HepG2 (cell line): ENCODE measurements around the gene STKLD1. TPM values are rescaled to one million over a fixed set of nuclear protein-coding genes. Genes with fewer than 3 reads are reported as not detected.

Experiments
- ARNTL ChIP-seq: sonication (generic); formaldehyde crosslinking; IDR thresholded peaks from 2 replicates; pipeline ENCODE4 v1.4.0; 2020; ENCODE audit warnings: mild to moderate bottlenecking, missing genetic modification reagents
- DNMT1 ChIP-seq: sonication (generic); formaldehyde crosslinking; IDR thresholded peaks from 2 replicates; pipeline ENCODE4 v1.5.1; 2020; ENCODE audit warnings: mild to moderate bottlenecking, missing genetic modification reagents
- EHMT2 ChIP-seq: fragments of 200-600 bp; sonication (generic); IDR thresholded peaks from 2 replicates; pipeline ENCODE4 v1.7.0; 2017; ENCODE audit warnings: antibody characterized with exemption, low read depth, low read length, borderline replicate concordance
- FOXA1 ChIP-seq, 2 experiments: fragments of 450-650 bp in 1 of 2; sonication (generic) in 1 of 2; formaldehyde crosslinking in 1 of 2; IDR thresholded peaks; 2 replicates each; pipeline versions ENCODE4 v1.4.0 to v1.6.1; 2016 to 2020; ENCODE audit warnings: missing genetic modification reagents in 1 of 2
- HDAC2 ChIP-seq: sonication (generic); formaldehyde crosslinking; IDR thresholded peaks from 2 replicates; pipeline ENCODE4 v1.4.0; 2020; ENCODE audit warnings: missing genetic modification reagents
- KAT2B ChIP-seq: fragments of 150-350 bp; IDR thresholded peaks from 2 replicates; pipeline ENCODE4 v1.6.1; 2014; ENCODE audit warnings: low read depth, low read length, borderline replicate concordance
- KDM2A ChIP-seq: sonication (generic); formaldehyde crosslinking; IDR thresholded peaks from 2 replicates; pipeline ENCODE4 v1.4.0; 2020; ENCODE audit warnings: low read depth, missing genetic modification reagents, borderline replicate concordance
- KLF6 ChIP-seq: IDR thresholded peaks from 2 replicates; pipeline ENCODE4 v1.8.0; 2016; ENCODE audit warnings: missing biosample characterization, missing genetic modification reagents
- RBAK ChIP-seq: sonication (generic); formaldehyde crosslinking; IDR thresholded peaks from 2 replicates; pipeline ENCODE4 v1.5.1; 2020; ENCODE audit warnings: mild to moderate bottlenecking, missing genetic modification reagents
- SAFB2 ChIP-seq: sonication (generic); formaldehyde crosslinking; IDR thresholded peaks from 2 replicates; pipeline ENCODE4 v1.5.1; 2020; ENCODE audit warnings: missing genetic modification reagents, low read depth, mild to moderate bottlenecking, borderline replicate concordance
- SMAD1 ChIP-seq: sonication (generic); formaldehyde crosslinking; IDR thresholded peaks from 2 replicates; pipeline ENCODE4 v1.4.0; 2020; ENCODE audit warnings: missing genetic modification reagents, low read depth, mild to moderate bottlenecking, borderline replicate concordance
- SMC3 ChIP-seq: IDR thresholded peaks from 2 replicates; pipeline ENCODE4 v1.6.1; 2011; ENCODE audit warnings: low read length, improper control_type of control experiment
- SOX6 ChIP-seq, 2 experiments: fragments of 450-650 bp in 1 of 2; sonication (generic) in 1 of 2; formaldehyde crosslinking in 1 of 2; IDR thresholded peaks; 2 replicates each; pipeline versions ENCODE4 v1.4.0 to v1.6.1; 2017 to 2020; ENCODE audit warnings: antibody characterized with exemption in 1 of 2, mild to moderate bottlenecking in 1 of 2, missing genetic modification reagents in 1 of 2
- TBX2 ChIP-seq: sonication (generic); formaldehyde crosslinking; IDR thresholded peaks from 2 replicates; pipeline ENCODE4 v1.5.0; 2020; ENCODE audit warnings: missing genetic modification reagents, mild to moderate bottlenecking, borderline replicate concordance
- U2AF1 ChIP-seq: fragments of 200-400 bp; formaldehyde crosslinking; optimal IDR thresholded peaks from 2 replicates; pipeline ENCODE3; 2017; ENCODE audit warnings: mild to moderate bottlenecking, low read depth, low read length
- ZEB1 ChIP-seq: IDR thresholded peaks from 2 replicates; pipeline ENCODE4 v1.6.1; 2012; ENCODE audit warnings: mild to moderate bottlenecking, low read depth, inconsistent platforms; ENCODE audit not compliant: insufficient replicate concordance
- ZFYVE20 ChIP-seq: sonication (generic); formaldehyde crosslinking; IDR thresholded peaks from 2 replicates; pipeline ENCODE4 v1.8.0; 2023; ENCODE audit warnings: low read depth, mild to moderate bottlenecking, moderate library complexity, missing genetic modification reagents, borderline replicate concordance
- ZNF224 ChIP-seq: sonication (generic); formaldehyde crosslinking; IDR thresholded peaks from 2 replicates; pipeline ENCODE4 v1.5.0; 2020; ENCODE audit warnings: mild to moderate bottlenecking, missing genetic modification reagents
- ZNF234 ChIP-seq: sonication (generic); formaldehyde crosslinking; conservative IDR thresholded peaks from 2 replicates; pipeline ENCODE4 v1.5.1; 2020; ENCODE audit warnings: mild to moderate bottlenecking, missing genetic modification reagents
- ZNF629 ChIP-seq: sonication (generic); formaldehyde crosslinking; conservative IDR thresholded peaks from 2 replicates; pipeline ENCODE4 v1.5.0; 2020; ENCODE audit warnings: missing genetic modification reagents
- ZNF792 ChIP-seq: IDR thresholded peaks from 2 replicates; pipeline ENCODE4 v1.6.1; 2016
- polyA plus RNA-seq, 8 experiments: library from polyadenylated mRNA; depleted of rRNA in 3 of 8; stranded (reverse) in 7 of 8; unstranded in 1 of 8; fragments of >200 nt; fragmentation: Illumina TruSeq in 4 of 8; extraction: Trizol in 4 of 8; gene quantifications; 2 replicates each; pipeline versions ENCODE4 v1.2.1 to v1.2.3, GENCODE V29; 2011 to 2016; ENCODE audit warnings: low read depth in 4 of 8, missing spikeins in 1 of 8, mixed read lengths in 1 of 8; ENCODE audit not compliant: insufficient read depth in 1 of 8
- total RNA-seq, 5 experiments: library from RNA; depleted of rRNA; stranded (reverse); fragments of >200 nt; fragmentation: Illumina TruSeq; extraction: Trizol; gene quantifications; 2 replicates each; pipeline ENCODE4 v1.2.3, GENCODE V29; 2016; ENCODE audit warnings: low read depth in 1 of 5
- TF ChIP-seq, protein P1 (sequence below): sonication (generic); formaldehyde crosslinking; IDR thresholded peaks from 2 replicates; pipeline ENCODE4 v1.9.0; 2021; ENCODE audit warnings: missing genetic modification reagents, borderline replicate concordance
- TF ChIP-seq, protein P2 (sequence below), 2 experiments: sonication (generic) in 1 of 2; formaldehyde crosslinking in 1 of 2; IDR thresholded peaks; 2 replicates each; pipeline versions ENCODE4 v1.4.0 to v1.6.1; 2018 to 2020; ENCODE audit warnings: missing genetic modification reagents in 2 of 2, borderline replicate concordance in 1 of 2, low read depth in 1 of 2, mild to moderate bottlenecking in 1 of 2, missing biosample characterization in 1 of 2
- TF ChIP-seq, protein P3 (sequence below): sonication (generic); formaldehyde crosslinking; IDR thresholded peaks from 2 replicates; pipeline ENCODE4 v1.8.1; 2023; ENCODE audit warnings: mild to moderate bottlenecking, inconsistent platforms, moderate library complexity, missing genetic modification reagents, borderline replicate concordance

Gene STKLD1
- total and polyA plus RNA-seq, 2 of the 13 experiments (the other 11 are each of a cell fraction or from before 2014, with no cell fraction given): 1.5 to 2.2 TPM

DNA sequence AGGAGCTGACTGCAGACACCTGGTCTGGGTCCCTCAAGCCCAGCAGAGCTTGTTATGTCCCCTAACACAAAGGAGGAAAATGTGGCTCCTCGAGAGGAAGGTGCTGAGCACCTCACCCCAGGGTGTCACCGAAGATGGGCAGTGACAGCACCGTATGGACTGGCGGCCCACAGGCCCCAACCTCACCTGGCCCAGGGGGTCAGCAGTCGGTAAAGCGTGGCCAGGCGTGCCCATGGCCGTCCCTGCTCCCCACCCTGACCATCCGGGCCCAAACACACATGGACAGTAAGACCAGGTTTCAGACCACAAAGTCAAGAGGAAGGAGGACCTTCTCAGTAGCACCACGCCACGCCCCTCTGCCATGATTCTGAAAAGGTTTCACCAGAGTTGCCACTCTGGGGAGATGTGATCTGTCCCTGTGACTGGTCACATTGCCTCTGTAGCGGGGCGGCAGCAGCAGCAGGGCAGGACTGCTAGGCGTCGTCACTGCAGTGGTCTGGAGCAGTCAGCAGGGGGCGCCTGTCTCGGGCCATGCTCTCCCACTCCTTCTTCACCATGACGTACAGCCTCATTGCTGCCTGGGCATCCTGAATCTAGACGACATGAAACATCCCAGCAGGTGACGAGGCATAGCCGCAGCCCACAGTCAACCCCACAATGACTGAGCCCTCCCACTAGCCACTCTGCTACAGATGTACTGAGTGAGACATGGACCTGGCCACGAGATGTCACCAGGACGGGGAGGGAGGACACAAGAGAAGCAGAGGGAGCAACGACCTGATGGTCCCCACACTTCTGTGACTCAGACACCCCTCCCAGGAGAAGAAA lies 30.5 kb downstream of the STKLD1 start (continued):
- no peak for TF ChIP-seq ZFYVE20
- TF ChIP-seq, protein P1, sequence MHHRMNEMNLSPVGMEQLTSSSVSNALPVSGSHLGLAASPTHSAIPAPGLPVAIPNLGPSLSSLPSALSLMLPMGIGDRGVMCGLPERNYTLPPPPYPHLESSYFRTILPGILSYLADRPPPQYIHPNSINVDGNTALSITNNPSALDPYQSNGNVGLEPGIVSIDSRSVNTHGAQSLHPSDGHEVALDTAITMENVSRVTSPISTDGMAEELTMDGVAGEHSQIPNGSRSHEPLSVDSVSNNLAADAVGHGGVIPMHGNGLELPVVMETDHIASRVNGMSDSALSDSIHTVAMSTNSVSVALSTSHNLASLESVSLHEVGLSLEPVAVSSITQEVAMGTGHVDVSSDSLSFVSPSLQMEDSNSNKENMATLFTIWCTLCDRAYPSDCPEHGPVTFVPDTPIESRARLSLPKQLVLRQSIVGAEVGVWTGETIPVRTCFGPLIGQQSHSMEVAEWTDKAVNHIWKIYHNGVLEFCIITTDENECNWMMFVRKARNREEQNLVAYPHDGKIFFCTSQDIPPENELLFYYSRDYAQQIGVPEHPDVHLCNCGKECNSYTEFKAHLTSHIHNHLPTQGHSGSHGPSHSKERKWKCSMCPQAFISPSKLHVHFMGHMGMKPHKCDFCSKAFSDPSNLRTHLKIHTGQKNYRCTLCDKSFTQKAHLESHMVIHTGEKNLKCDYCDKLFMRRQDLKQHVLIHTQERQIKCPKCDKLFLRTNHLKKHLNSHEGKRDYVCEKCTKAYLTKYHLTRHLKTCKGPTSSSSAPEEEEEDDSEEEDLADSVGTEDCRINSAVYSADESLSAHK (CRISPR knock-in tag): no peak
- no peak for TF ChIP-seq ARNTL (CRISPR knock-in tag)
- TF ChIP-seq ZNF629: no peak
- no peak for TF ChIP-seq ZEB1
- TF ChIP-seq, protein P2, sequence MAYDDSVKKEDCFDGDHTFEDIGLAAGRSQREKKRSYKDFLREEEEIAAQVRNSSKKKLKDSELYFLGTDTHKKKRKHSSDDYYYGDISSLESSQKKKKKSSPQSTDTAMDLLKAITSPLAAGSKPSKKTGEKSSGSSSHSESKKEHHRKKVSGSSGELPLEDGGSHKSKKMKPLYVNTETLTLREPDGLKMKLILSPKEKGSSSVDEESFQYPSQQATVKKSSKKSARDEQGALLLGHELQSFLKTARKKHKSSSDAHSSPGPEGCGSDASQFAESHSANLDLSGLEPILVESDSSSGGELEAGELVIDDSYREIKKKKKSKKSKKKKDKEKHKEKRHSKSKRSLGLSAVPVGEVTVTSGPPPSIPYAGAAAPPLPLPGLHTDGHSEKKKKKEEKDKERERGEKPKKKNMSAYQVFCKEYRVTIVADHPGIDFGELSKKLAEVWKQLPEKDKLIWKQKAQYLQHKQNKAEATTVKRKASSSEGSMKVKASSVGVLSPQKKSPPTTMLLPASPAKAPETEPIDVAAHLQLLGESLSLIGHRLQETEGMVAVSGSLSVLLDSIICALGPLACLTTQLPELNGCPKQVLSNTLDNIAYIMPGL (CRISPR knock-in tag; IDR thresholded peaks at IDR 0.05; ENCODE audit: borderline replicate concordance in 1 of 2, low read depth in 1 of 2): peak in 1 of 2 experiments; percentile 59; a peak in 1 of 4 replicates
- no peak; the same call in 1 of the 2 replicates for TF ChIP-seq DNMT1 (CRISPR knock-in tag)
- TF ChIP-seq EHMT2: no peak
- no peak for TF ChIP-seq SMAD1 (CRISPR knock-in tag)
- TF ChIP-seq, protein P3, sequence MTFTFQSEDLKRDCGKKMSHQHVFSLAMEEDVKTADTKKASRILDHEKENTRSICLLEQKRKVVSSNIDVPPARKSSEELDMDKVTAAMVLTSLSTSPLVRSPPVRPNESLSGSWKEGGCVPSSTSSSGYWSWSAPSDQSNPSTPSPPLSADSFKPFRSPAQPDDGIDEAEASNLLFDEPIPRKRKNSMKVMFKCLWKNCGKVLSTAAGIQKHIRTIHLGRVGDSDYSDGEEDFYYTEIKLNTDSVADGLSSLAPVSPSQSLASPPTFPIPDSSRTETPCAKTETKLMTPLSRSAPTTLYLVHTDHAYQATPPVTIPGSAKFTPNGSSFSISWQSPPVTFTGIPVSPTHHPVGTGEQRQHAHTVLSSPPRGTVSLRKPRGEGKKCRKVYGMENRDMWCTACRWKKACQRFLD: no peak
- TF ChIP-seq SMC3: peak; percentile 67
- no peak for TF ChIP-seq KAT2B
- TF ChIP-seq SAFB2 (CRISPR knock-in tag): no peak
- no peak for TF ChIP-seq U2AF1
- no peak for TF ChIP-seq FOXA1 (IDR thresholded peaks at IDR 0.05)
- TF ChIP-seq FOXA1 (CRISPR knock-in tag; IDR thresholded peaks at IDR 0.05): no peak
- TF ChIP-seq KLF6 (CRISPR knock-in tag): no peak
- TF ChIP-seq SOX6 (IDR thresholded peaks at IDR 0.05): no peak
- TF ChIP-seq SOX6 (CRISPR knock-in tag; IDR thresholded peaks at IDR 0.05): 0 out of 2 replicates have a peak, but pooled peaks have one; percentile 14
- peak; percentile 59 for TF ChIP-seq TBX2 (CRISPR knock-in tag)
- no peak for TF ChIP-seq ZNF234 (CRISPR knock-in tag)
- no peak for TF ChIP-seq RBAK (CRISPR knock-in tag)
- 0 out of 2 replicates have a peak, but pooled peaks have one; percentile 33 for TF ChIP-seq ZNF792 (CRISPR knock-in tag)
- no peak for TF ChIP-seq HDAC2 (CRISPR knock-in tag)
- TF ChIP-seq KDM2A (CRISPR knock-in tag): 0 out of 2 replicates have a peak, but pooled peaks have one; percentile 31
- no peak for TF ChIP-seq ZNF224 (CRISPR knock-in tag)
